ENCODE results near the gene HOXB3. TPM values are rescaled to one million over a fixed set of nuclear protein-coding genes. Genes with fewer than 3 reads are reported as not detected.

The HOXB3 gene
- total and polyA plus RNA-seq, 7 donors = 6.2 to 64.3 (median 25.3) TPM

DNA sequence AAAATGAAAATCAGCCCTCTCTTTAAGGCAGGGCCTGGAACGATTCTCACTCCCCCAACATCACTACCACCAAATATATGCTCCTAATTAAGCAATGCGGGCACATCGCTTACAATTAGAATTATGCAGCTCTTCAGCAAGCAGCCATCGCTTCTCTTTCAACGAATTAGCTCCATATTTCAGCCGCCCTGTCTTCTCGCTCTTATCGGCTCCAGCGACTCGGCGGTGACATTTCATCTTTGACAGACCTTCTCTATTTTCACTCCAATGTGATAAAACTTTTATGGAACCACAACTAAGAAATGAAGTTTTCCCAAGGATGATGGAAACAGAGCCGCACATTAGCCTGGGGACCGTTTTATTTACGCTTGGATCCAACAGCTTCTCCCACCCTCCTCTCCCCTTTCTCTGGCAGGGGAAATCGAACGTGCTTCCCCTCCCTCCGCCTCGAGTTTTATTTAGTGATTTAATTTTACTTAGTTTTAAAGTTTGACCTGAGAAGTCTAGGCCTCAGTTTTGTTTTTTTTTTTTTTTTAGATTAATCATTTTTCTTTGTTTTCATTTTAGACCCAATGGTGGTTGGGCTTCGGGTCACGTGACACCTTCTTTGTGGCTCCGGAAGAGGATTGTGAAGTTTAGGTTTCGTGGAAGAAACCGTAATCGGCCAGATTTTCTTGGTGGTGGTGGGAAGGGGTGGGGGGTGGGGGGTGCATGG is 42.1 kb downstream of the HOXB3 start:
- 45 to 77% methylated on average over 24 of the region's 24 CpGs for WGBS, 2 donors
- H3K36me3 ChIP-seq = peaks cover 0 to 15% (median 3%) of the 10 kb centered on the region in 4 donors
- no peaks in the 10 kb centered on the region for H3K27me3 ChIP-seq
- TF ChIP-seq EP300 (IDR thresholded peaks at IDR 0.05) (no peak), POLR2AphosphoS5 (IDR thresholded peaks at IDR 0.05) (peak in 1 of 4 donors; percentile 32), POLR2A (IDR thresholded peaks at IDR 0.05) (no peak)
- H3K4me3 ChIP-seq = peak overlapping the region; percentile 6 to 34 (median 30)
- H3K4me1 ChIP-seq = peaks cover 0 to 84% (median 81%) of the 10 kb centered on the region in 4 donors
- peak overlapping the region; percentile 94 to 99 (median 96) for H3K27ac ChIP-seq
- no peaks in the 10 kb centered on the region for H3K9me3 ChIP-seq
- intact Hi-C loops (cut with DNase I) = no loop called here
- DNase-seq = peak; percentile 81

- peak; percentile 43 to 66 (median 52) for TF ChIP-seq POLR2AphosphoS5 (IDR thresholded peaks at IDR 0.05)
- TF ChIP-seq CTCF (IDR thresholded peaks at IDR 0.05) = no peak
- intact Hi-C loops (cut with DNase I) = no loop called here
- WGBS, 2 donors = 19 to 36% methylated on average over 10 of the region's 10 CpGs
- H3K4me3 ChIP-seq = peak overlapping the region; percentile 6 to 34 (median 30)
- peak overlapping the region; percentile 94 to 99 (median 96) for H3K27ac ChIP-seq
- H3K9me3 ChIP-seq = no peaks in the 10 kb centered on the region
- peak; percentile 90 for DNase-seq
- H3K27me3 ChIP-seq = no peaks in the 10 kb centered on the region
- H3K36me3 ChIP-seq = peaks cover 0 to 16% (median 5%) of the 10 kb centered on the region in 4 donors
- H3K4me1 ChIP-seq = peaks cover 0 to 76% (median 73%) of the 10 kb centered on the region in 4 donors
Observed at GRCh38 chr17:48546924-48547807, 42.9 kb downstream of the HOXB3 start.

GRCh38 chr17:48546137-48546923 is 43.7 kb downstream of the HOXB3 start:
- peak; percentile 79 for DNase-seq
- intact Hi-C loops (cut with DNase I) = no loop called here
- no peaks in the 10 kb centered on the region for H3K27me3 ChIP-seq
- peaks cover 0 to 67% (median 65%) of the 10 kb centered on the region in 4 donors for H3K4me1 ChIP-seq
- no peaks in the 10 kb centered on the region for H3K9me3 ChIP-seq
- WGBS, 2 donors = 56 to 66% methylated on average over 10 of the region's 10 CpGs
- no peak for TF ChIP-seq EP300 (IDR thresholded peaks at IDR 0.05)
- no peak for TF ChIP-seq POLR2A (IDR thresholded peaks at IDR 0.05)
- no peak for TF ChIP-seq CTCF (IDR thresholded peaks at IDR 0.05)
- no peak for TF ChIP-seq POLR2AphosphoS5 (IDR thresholded peaks at IDR 0.05)
- peak overlapping the region; percentile 94 to 99 (median 96) for H3K27ac ChIP-seq
- H3K36me3 ChIP-seq = peaks cover 0 to 16% (median 5%) of the 10 kb centered on the region in 4 donors
- H3K4me3 ChIP-seq = peak overlapping the region; percentile 5 to 34 (median 30)

DNA sequence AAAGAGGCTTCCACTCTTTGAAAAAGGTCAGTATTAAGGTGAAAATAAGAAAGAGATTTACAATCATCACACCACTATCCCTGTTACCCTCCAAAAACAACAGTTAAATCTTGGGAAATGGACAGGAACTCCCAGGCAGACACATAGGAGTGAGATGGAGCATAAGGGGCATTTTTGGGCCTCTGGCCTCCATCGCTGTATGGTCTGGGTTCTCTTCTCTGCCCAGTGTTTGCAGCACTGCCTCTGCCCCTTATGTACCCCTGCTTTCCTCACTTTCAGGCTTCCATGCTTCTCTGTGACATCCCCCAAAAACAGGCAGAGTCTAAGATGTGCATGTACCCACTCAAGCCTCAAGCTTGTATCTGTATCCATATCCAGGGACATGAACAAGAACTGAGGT is 44.5 kb downstream of the HOXB3 start:
- intact Hi-C loops (cut with DNase I) = no loop called here
- 92 to 98% methylated on average over 1 of the region's 1 CpG for WGBS, 2 donors
- TF ChIP-seq CTCF (IDR thresholded peaks at IDR 0.05) (no peak), EP300 (IDR thresholded peaks at IDR 0.05) (no peak), POLR2AphosphoS5 (IDR thresholded peaks at IDR 0.05) (no peak), POLR2A (IDR thresholded peaks at IDR 0.05) (no peak)
- Histone ChIP-seq H3K9me3 (no peaks in the 10 kb centered on the region), H3K4me1 (peaks cover 0 to 67% (median 63%) of the 10 kb centered on the region in 4 donors), H3K4me3 (no peak overlapping the region), H3K27me3 (no peaks in the 10 kb centered on the region), H3K27ac (peak overlapping the region; percentile 94 to 99 (median 96)), H3K36me3 (peaks cover 0 to 13% (median 4%) of the 10 kb centered on the region in 4 donors)
- DNase-seq = peak; percentile 19

Data from sigmoid colon (tissue), 7 donors.